Uterus (tissue), 2 donors: ENCODE data around the gene VWA8.

Source experiments
- POLR2A ChIP-seq, 2 donors: fragments of 450-650 bp; IDR thresholded peaks; one replicate each; pipeline ENCODE4 v1.6.1; 2016; ENCODE audit warnings: antibody characterized with exemption in 2 of 2, mild to moderate bottlenecking in 1 of 2, moderate library complexity in 1 of 2
- TF ChIP-seq, protein P1 (sequence below), 4 experiments: fragments of 200-600 bp in 2 of 4; fragments of 450-650 bp in 2 of 4; sonication (generic) in 2 of 4; IDR thresholded peaks; one replicate each; pipeline ENCODE4 v1.5.1; 2016 to 2019; ENCODE audit warnings: antibody characterized with exemption in 4 of 4, mild to moderate bottlenecking in 2 of 4, moderate library complexity in 1 of 4

DNA sequence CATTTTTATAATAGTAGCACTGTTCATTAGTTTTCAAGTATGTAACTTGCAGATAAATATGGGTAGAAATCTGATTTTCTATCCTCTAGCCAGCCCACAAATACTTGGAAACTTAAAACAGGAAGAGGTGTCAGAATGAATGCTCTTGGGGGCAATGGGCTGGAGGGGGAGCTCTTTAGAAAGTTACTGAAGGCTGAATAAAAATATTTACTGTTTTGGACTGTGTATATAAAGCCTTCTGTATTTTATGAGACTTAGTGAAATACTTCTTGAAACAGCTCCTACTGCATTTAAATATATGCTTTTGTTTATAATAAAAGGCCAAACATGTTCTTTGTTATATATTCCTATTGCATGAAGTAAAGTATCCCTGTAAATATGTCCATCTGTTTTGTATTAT, 364.7 kb downstream of the VWA8 start:
- TF ChIP-seq, protein P1, sequence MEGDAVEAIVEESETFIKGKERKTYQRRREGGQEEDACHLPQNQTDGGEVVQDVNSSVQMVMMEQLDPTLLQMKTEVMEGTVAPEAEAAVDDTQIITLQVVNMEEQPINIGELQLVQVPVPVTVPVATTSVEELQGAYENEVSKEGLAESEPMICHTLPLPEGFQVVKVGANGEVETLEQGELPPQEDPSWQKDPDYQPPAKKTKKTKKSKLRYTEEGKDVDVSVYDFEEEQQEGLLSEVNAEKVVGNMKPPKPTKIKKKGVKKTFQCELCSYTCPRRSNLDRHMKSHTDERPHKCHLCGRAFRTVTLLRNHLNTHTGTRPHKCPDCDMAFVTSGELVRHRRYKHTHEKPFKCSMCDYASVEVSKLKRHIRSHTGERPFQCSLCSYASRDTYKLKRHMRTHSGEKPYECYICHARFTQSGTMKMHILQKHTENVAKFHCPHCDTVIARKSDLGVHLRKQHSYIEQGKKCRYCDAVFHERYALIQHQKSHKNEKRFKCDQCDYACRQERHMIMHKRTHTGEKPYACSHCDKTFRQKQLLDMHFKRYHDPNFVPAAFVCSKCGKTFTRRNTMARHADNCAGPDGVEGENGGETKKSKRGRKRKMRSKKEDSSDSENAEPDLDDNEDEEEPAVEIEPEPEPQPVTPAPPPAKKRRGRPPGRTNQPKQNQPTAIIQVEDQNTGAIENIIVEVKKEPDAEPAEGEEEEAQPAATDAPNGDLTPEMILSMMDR (IDR thresholded peaks at IDR 0.05): no peak
- no peak for TF ChIP-seq POLR2A (IDR thresholded peaks at IDR 0.05)
